LNCAP (cell line): ENCODE measurements around the gene WDR7.
A peak's percentile ranks its signal among the peaks of the same experiment; 100 is the strongest.

Source experiments
- CTCF ChIP-seq: fragments of 450-650 bp; IDR thresholded peaks from 2 replicates; pipeline ENCODE4 v1.5.1; 2017; ENCODE audit warnings: mild to moderate bottlenecking

Gene WDR7

GRCh38 chr18:57018845-57019244, 367.7 kb downstream of the WDR7 start:
- no peak for TF ChIP-seq CTCF

GRCh38 chr18:57022716-57023115, 371.6 kb downstream of the WDR7 start:
- no peak for TF ChIP-seq CTCF

- no peak for TF ChIP-seq CTCF
These were observed 372.2 kb downstream of the WDR7 start for GRCh38 chr18:57023275-57023882.

GRCh38 chr18:57025540-57025939, 374.4 kb downstream of the WDR7 start:
- TF ChIP-seq CTCF: no peak

GRCh38 chr18:57026316-57026715, 375.2 kb downstream of the WDR7 start:
- TF ChIP-seq CTCF: no peak

GRCh38 chr18:57027190-57027708, 376.1 kb downstream of the WDR7 start:
- no peak for TF ChIP-seq CTCF

- peak; percentile 55 for TF ChIP-seq CTCF
These were observed 378.6 kb downstream of the WDR7 start for GRCh38 chr18:57029761-57030160.

GRCh38 chr18:57030417-57030816, 379.3 kb downstream of the WDR7 start:
- TF ChIP-seq CTCF: no peak
